Measurements from ENCODE around the gene PRKD2.

PRKD2 gene

GRCh38 chr19:46691104-46691503 is 25.8 kb downstream of the PRKD2 start:
- no peak for TF ChIP-seq GATA3 (IDR thresholded peaks at IDR 0.05; ENCODE audit: low read depth, low read length)

GRCh38 chr19:46689358-46689757 is 27.6 kb downstream of the PRKD2 start:
- no peak for TF ChIP-seq GATA2 (IDR thresholded peaks at IDR 0.05; ENCODE audit: low read depth, low read length)
- no peak for TF ChIP-seq GATA3 (IDR thresholded peaks at IDR 0.05; ENCODE audit: low read depth, low read length)

DNA sequence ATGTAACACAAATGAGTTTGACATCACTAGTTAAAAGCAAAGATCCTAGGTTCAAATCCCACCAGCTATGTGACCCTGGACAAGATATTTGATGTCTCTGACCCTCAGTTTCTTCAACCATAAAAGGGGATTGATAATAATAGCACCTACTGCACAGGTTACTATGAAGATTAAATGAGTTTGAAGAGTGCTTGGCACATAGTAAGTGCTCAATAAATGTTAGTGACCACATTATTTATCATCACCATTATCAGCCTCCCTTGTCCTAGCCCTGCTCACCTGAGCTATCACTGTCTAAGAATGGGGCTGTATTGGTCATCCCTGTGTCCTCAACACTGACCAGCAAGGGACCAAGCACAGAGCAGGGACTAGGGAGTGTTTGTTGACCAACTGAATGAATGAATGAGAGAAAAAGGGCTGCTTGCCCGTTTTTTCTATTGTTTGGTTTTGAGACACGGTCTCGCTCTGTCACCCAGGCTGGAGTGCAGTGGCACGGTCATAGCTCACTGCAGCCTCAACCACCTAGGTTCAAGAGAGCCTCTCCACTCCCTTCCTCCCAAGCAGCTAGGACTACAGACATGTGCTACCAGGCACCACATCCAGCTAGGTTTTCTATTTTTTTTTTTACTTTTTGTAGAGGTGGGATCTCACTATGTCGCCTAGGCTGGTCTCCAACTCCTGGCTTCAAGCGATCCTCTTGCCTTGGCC is 29.3 kb downstream of the PRKD2 start:
- TF ChIP-seq GATA3 (IDR thresholded peaks at IDR 0.05; ENCODE audit: low read depth, low read length) (no peak), GATA2 (IDR thresholded peaks at IDR 0.05; ENCODE audit: low read depth, low read length) (no peak)

DNA sequence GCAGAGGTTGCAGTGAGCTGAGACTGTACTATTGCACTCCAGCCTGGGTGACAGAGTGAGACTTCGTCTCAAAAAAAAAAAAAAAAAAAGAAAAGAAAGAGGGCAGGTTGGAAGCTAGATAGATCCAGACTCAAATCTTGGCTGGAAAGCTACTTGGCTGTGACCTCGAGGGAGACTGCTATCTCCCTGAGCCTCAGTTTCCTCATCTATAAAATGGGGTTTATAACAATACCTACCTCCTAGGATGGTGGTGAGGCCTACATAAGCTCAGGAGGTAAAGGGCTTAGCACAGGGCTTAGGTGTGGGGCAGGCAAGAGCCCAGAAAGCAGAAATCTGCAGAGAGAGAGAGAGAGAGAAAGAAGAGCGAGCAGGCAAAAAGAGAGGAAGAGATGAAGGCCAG is 31.7 kb downstream of the PRKD2 start:
- TF ChIP-seq GATA3 (IDR thresholded peaks at IDR 0.05; ENCODE audit: low read depth, low read length) = no peak
- no peak for TF ChIP-seq GATA2 (IDR thresholded peaks at IDR 0.05; ENCODE audit: low read depth, low read length)

DNA sequence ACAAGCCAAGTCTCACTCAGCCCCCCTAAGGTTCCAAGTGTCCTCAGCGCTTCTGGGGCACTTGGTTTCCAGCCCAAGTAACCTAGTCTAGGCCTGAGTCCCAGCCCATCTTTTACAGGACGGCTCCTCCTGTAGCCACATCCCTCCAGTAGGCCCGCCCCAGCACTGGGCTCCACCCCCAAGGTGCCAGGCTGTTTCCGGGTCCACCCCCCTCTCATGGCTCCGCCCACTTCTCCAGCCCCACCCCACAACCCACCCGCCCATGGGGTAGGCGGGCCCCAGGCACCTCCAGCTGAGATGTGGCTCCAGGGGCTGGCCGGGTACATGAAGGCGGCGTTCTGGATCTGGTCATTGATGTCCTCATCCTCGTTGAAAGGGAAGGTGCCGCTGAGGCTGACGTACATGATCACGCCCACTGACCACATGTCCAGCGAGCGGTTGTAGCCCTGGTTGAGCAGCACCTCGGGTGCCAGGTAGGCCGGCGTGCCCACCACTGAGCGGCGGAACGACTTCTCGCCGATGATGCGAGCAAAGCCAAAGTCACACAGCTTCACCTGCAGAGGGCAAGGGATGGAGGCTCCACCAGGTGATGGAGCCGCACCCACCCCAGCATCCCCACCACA is 38.7 kb downstream of the PRKD2 start:
- no peak for TF ChIP-seq GATA2 (IDR thresholded peaks at IDR 0.05; ENCODE audit: low read depth, low read length)
- no peak for TF ChIP-seq GATA3 (IDR thresholded peaks at IDR 0.05; ENCODE audit: low read depth, low read length)

DNA sequence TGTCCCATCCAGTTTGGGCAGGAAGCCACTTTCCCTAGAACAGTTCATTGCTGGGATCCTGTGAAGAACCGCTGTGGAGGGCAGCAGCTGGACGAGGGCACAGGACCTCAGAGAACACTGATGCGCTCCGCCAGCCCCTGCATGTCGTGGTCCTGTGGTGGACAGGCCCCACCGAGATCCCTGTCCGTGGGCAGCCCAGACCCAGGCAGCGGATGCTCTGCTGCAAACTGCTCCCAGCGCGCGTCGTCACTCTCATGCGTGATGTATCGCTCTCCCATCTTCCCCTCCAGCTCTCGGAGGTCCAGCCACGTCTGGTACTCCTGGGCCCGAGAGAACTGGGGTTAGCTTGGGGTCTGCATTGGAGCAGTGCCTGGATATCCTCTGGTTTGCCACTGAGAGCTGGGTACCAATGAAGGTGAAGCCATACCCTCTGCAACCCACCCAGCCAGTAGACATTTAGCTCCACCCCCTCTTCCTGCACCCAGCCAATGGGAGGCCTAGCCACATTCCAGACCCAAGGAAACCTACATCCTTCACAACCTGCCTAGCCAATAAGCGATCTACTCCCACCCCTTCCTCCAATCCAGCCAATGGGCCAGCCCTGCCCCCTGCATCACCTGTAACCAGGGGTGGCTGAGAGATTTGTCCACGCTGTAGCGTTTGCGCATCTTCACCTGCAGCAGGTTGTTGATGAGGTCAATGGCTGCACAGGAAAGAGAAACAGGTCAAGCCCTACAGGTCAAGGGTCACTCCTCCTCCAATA is 42.3 kb downstream of the PRKD2 start:
- TF ChIP-seq GATA3 (IDR thresholded peaks at IDR 0.05; ENCODE audit: low read depth, low read length) = no peak
- TF ChIP-seq GATA2 (IDR thresholded peaks at IDR 0.05; ENCODE audit: low read depth, low read length) = no peak

- TF ChIP-seq GATA3 (IDR thresholded peaks at IDR 0.05; ENCODE audit: low read depth, low read length) = no peak
Measured at GRCh38 chr19:46670813-46671212, 46.1 kb downstream of the PRKD2 start.

DNA sequence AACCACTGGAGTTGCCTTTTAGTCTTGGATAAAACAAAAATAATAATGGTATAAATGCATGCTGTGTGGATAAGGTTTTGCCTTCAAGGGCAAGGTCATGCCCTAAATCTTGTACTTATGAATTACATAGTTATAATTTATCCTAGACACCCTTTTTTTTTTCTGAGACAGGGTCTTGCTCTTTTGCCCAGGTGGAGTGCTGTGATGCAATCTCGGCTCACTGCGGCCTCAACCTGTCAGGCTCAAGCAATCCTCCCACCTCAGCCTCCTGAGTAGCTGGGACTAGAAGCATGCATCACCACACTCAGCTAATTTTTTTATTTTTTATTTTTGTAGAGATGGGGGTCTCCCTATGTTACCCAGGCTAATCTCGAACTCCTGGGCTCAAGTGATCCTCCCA is 48.3 kb downstream of the PRKD2 start:
- no peak for TF ChIP-seq GATA3 (IDR thresholded peaks at IDR 0.05; ENCODE audit: low read depth, low read length)
- no peak for TF ChIP-seq GATA2 (IDR thresholded peaks at IDR 0.05; ENCODE audit: low read depth, low read length)

DNA sequence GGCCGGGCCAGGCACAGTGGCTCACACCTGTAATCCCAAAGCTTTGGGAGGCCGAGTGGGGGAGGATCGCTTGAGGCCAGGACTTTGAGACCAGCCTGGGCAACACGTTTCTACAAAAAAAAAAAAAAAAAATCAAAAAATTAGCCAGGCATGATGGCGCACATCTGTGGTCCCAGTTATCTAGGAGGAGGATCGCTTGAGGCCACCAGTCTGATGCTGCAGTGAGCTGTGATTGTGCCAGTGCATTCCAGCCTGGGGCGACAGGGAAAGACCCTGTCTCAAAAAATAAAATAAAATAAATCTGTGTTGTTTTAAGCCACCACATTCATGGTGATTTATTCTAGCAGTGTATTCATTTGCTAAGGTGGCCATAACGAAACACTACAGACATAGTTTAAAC is 51.8 kb downstream of the PRKD2 start:
- TF ChIP-seq GATA2 (IDR thresholded peaks at IDR 0.05; ENCODE audit: low read depth, low read length) (peak; percentile 91), GATA3 (IDR thresholded peaks at IDR 0.05; ENCODE audit: low read depth, low read length) (peak; percentile 69; the same call in 1 of the 2 replicates)

DNA sequence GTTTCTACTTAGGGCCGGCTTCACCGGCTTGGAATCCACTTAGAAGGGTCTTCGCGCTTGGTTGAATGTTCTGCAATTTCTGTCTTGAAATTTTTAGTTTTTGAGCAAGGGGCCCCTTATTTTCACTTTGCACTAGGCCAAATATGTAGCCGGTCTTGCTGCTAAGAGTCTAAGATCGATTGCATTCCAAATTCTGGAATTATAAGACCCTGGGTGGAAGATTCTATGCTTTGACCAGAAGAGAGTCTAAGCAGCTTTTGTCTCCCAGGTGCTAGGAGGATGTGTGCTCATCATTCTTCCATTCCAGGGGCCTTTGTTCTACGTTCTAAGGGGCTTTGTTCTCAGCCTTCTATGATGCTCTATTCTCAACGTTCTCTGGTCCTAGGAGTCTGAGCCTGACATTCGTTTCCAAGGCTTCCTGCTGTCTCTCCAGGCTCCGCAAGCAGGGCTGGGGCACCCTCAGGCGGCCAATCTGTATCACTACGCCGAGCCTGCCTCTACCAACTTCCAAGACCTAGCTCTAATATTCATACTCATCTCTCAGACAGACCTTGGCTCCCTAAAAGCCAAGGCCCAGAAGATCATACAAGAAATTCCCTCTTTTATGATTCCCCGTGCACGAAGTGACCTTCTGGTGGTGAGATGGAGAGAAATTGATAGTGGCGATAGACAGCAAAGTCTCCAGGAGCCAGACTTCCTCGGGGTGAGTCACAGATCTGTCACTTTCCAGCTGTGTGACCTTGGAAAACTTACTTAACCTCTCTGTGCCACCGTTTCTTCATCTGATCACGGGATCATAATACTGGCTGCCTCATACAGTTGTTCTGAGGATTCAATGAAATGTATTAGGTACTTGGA is 55.0 kb downstream of the PRKD2 start:
- TF ChIP-seq GATA2 (IDR thresholded peaks at IDR 0.05; ENCODE audit: low read depth, low read length) (no peak), GATA3 (IDR thresholded peaks at IDR 0.05; ENCODE audit: low read depth, low read length) (no peak)

- TF ChIP-seq GATA3 (IDR thresholded peaks at IDR 0.05; ENCODE audit: low read depth, low read length) (no peak), GATA2 (IDR thresholded peaks at IDR 0.05; ENCODE audit: low read depth, low read length) (no peak)
Measured at GRCh38 chr19:46661020-46661731, 55.7 kb downstream of the PRKD2 start, which contains the start of gene DACT3. Gene DACT3 (minus strand): TSS chr19:46661182. CDS start chr19:46661064, 118 bp downstream.

GRCh38 chr19:46660551-46661019 is 56.3 kb downstream of the PRKD2 start:
- TF ChIP-seq GATA2 (IDR thresholded peaks at IDR 0.05; ENCODE audit: low read depth, low read length) = no peak
- no peak for TF ChIP-seq GATA3 (IDR thresholded peaks at IDR 0.05; ENCODE audit: low read depth, low read length)

DNA sequence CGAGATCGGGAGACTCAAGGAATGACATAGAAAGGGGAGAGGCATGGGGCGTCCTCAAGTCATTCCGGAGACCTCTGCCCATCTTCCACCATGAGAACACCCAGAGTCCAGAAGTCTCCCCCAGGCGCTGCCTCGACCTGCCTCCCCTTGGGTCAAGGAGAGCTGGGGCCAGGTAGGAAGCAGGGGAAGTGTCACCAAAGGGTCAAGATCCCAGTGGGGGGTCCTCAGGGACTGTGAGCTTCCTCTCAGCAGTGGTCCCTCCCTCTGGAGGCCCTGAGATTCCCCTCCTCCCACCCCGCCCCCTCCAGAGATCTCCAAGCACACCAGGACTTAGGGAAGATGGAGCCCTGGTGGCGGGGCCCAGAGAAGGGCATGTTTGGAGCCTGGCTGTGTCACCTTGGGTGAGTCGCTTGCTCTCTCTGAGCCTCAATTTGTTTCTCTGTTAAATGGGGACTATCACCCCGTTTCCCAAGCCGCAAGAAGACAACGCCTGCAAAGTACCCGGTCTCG is 56.9 kb downstream of the PRKD2 start:
- TF ChIP-seq GATA2 (IDR thresholded peaks at IDR 0.05; ENCODE audit: low read depth, low read length) (no peak), GATA3 (IDR thresholded peaks at IDR 0.05; ENCODE audit: low read depth, low read length) (no peak)
